Measurements from ENCODE around the gene FXR2.
"Not testable (repeated sequence)": the region's sequence is repeated elsewhere in the genome, so short reads cannot be mapped to it uniquely, and the experiment has no call there.

Gene FXR2

GRCh38 chr17:7627250-7628121 lies 12.8 kb upstream of the FXR2 start, which contains the start of gene SAT2:
Gene SAT2, minus strand, starts transcription at chr17:7627821. Its CDS starts 186 bp downstream, at chr17:7627635.
- DNase-seq (ENCODE audit: low spot score), result peak; percentile 94

- no peak for DNase-seq (ENCODE audit: low spot score)
Observed at GRCh38 chr17:7626956-7627249, 12.2 kb upstream of the FXR2 start.

- peak; percentile 46 for DNase-seq (ENCODE audit: low spot score)
Observed at GRCh38 chr17:7626307-7626706, 11.6 kb upstream of the FXR2 start.

- not testable (repeated sequence) for DNase-seq (ENCODE audit: low spot score)
Observed at GRCh38 chr17:7625749-7626148, 11.1 kb upstream of the FXR2 start.

- no peak for DNase-seq (ENCODE audit: low spot score)
Observed at GRCh38 chr17:7623661-7624060, 9.0 kb upstream of the FXR2 start.

GRCh38 chr17:7620835-7621234 lies 6.1 kb upstream of the FXR2 start:
- DNase-seq (ENCODE audit: low spot score), result no peak

- no peak for DNase-seq (ENCODE audit: low spot score)
Observed at GRCh38 chr17:7618608-7619007, 3.9 kb upstream of the FXR2 start.

GRCh38 chr17:7615265-7615747 lies 609 bp upstream of the FXR2 start:
- DNase-seq (ENCODE audit: low spot score), result no peak

- no peak for DNase-seq (ENCODE audit: low spot score)
Observed at GRCh38 chr17:7613769-7614424, 800 bp downstream of the FXR2 start.

GRCh38 chr17:7612294-7612640 lies 2.4 kb downstream of the FXR2 start:
- no peak for DNase-seq (ENCODE audit: low spot score)

GRCh38 chr17:7611635-7612293 lies 2.9 kb downstream of the FXR2 start:
- DNase-seq (ENCODE audit: low spot score), result no peak

- no peak for DNase-seq (ENCODE audit: low spot score)
Observed at GRCh38 chr17:7610641-7611040, 4.1 kb downstream of the FXR2 start.

GRCh38 chr17:7606280-7606679 lies 8.4 kb downstream of the FXR2 start:
- DNase-seq (ENCODE audit: low spot score), result no peak

GRCh38 chr17:7597561-7597960 lies 17.1 kb downstream of the FXR2 start:
- DNase-seq (ENCODE audit: low spot score), result not testable (repeated sequence)

- DNase-seq (ENCODE audit: low spot score), result no peak
Observed at GRCh38 chr17:7593296-7593695, 21.4 kb downstream of the FXR2 start.

GRCh38 chr17:7592422-7593021 lies 22.2 kb downstream of the FXR2 start:
- DNase-seq (ENCODE audit: low spot score), result no peak

GRCh38 chr17:7591596-7591995 lies 23.1 kb downstream of the FXR2 start:
- no peak for DNase-seq (ENCODE audit: low spot score)

- no peak for DNase-seq (ENCODE audit: low spot score)
Observed at GRCh38 chr17:7590743-7591142, 24.0 kb downstream of the FXR2 start.

- DNase-seq (ENCODE audit: low spot score), result no peak
Observed at GRCh38 chr17:7589891-7590691, 24.6 kb downstream of the FXR2 start, which contains the start of gene SOX15. Gene SOX15, minus strand, starts transcription at chr17:7590094. Its CDS starts 418 bp downstream, at chr17:7589676.

GRCh38 chr17:7589204-7589868 lies 25.4 kb downstream of the FXR2 start:
- peak; percentile 77 for DNase-seq (ENCODE audit: low spot score)
